Measurements from ENCODE around the gene CD8B2.
"Not testable (repeated sequence)": the region's sequence is repeated elsewhere in the genome, so short reads cannot be mapped to it uniquely, and the experiment has no call there.

DNA sequence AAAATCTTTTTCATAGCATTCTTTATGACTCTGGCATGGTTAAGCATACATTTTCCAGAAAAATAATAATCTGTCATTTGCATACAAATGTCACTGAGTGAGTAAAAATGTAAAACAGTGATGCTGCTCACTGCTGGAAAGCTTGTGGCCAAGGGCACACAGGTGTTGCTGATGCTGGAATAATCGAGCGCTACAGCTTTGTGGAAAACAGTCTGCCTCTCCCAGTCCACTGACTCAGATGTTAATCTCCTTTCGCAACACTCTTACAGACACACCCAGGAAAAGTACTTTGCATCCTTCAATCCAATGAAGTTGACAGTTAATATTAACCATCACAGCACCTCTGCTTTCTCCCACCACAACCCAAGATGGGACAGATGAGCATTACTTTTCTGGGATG lies 27.7 kb downstream of the CD8B2 start:
- TF ChIP-seq, protein P1, sequence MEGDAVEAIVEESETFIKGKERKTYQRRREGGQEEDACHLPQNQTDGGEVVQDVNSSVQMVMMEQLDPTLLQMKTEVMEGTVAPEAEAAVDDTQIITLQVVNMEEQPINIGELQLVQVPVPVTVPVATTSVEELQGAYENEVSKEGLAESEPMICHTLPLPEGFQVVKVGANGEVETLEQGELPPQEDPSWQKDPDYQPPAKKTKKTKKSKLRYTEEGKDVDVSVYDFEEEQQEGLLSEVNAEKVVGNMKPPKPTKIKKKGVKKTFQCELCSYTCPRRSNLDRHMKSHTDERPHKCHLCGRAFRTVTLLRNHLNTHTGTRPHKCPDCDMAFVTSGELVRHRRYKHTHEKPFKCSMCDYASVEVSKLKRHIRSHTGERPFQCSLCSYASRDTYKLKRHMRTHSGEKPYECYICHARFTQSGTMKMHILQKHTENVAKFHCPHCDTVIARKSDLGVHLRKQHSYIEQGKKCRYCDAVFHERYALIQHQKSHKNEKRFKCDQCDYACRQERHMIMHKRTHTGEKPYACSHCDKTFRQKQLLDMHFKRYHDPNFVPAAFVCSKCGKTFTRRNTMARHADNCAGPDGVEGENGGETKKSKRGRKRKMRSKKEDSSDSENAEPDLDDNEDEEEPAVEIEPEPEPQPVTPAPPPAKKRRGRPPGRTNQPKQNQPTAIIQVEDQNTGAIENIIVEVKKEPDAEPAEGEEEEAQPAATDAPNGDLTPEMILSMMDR (IDR thresholded peaks at IDR 0.05): not testable (repeated sequence)
- not testable (repeated sequence) for TF ChIP-seq POLR2A, EP300 (IDR thresholded peaks at IDR 0.05)

All from sigmoid colon (tissue), 4 donors.